Adrenal gland (tissue), 12 donors: ENCODE data around the gene UST. TPM values are rescaled to one million over a fixed set of nuclear protein-coding genes. Genes with fewer than 3 reads are reported as not detected.

Source experiments
- DNase-seq, 7 donors: peaks; one replicate each; pipeline ENCODE4 v3.0.0-alpha.2; 2019 to 2020
- H3K27ac ChIP-seq, 5 donors: fragments of 200-600 bp; sonication (generic) in 4 of 5; 1 replicate in 3 of 5; 2 replicates in 2 of 5; pipeline versions ENCODE4 v1.5.1 to v1.8.0; 2016 to 2020; ENCODE audit warnings: mild to moderate bottlenecking in 1 of 5
- H3K27me3 ChIP-seq: fragments of 200-600 bp; 2 replicates; pipeline ENCODE4 v1.8.0; 2021
- H3K36me3 ChIP-seq, 2 donors: fragments of 200-600 bp; replicated peaks in 1 of 2; 1 replicate in 1 of 2; 2 replicates in 1 of 2; pipeline versions ENCODE4 v1.5.1 to v1.8.0; 2018 to 2022
- H3K4me1 ChIP-seq, 2 donors: fragments of 200-600 bp; replicated peaks in 1 of 2; 1 replicate in 1 of 2; 2 replicates in 1 of 2; pipeline versions ENCODE4 v1.5.1 to v1.8.0; 2018 to 2021
- H3K4me3 ChIP-seq, 4 donors: fragments of 200-600 bp; sonication (generic) in 3 of 4; one replicate each; pipeline ENCODE4 v1.5.1; 2016 to 2018
- H3K9me3 ChIP-seq, 3 donors: fragments of 200-600 bp; sonication (generic) in 1 of 3; replicated peaks in 1 of 3; 1 replicate in 2 of 3; 2 replicates in 1 of 3; pipeline versions ENCODE4 v1.5.1 to v1.8.0; 2016 to 2021
- POLR2A ChIP-seq, 2 donors: fragments of 450-650 bp; IDR thresholded peaks; one replicate each; pipeline ENCODE4 v1.6.1; 2017; ENCODE audit warnings: antibody characterized with exemption in 2 of 2, mild to moderate bottlenecking in 2 of 2, moderate library complexity in 1 of 2
- WGBS, 4 donors: extraction: QIAGEN DNeasy Blood & Tissue Kit in 2 of 4; methylation state at CpG; one replicate each; pipeline versions ENCODE4 v1.1.5 to v1.1.7; 2013 to 2017; 5-methylcytosine and 5-hydroxymethylcytosine counted together
- intact Hi-C, 2 donors: fragments of 100-400 bp; cut with DNase I; formaldehyde crosslinking; loops; one replicate each; pipeline versions ENCODE4 v1.14.1 to v1.15.0; 2022 to 2023
- polyA plus RNA-seq, 3 donors: library from polyadenylated mRNA; stranded (reverse); fragments of 200-250 nt in 2 of 3; fragments of 350-450 nt in 1 of 3; fragmentation: Illumina TruSeq in 1 of 3; extraction: RNeasy Lipid Tissue Mini Kit (QIAGEN cat#74804) in 1 of 3; gene quantifications; one replicate each; pipeline ENCODE4 v1.2.3, GENCODE V29; 2013 to 2014
- total RNA-seq, 9 donors: library from RNA; depleted of rRNA in 4 of 9; stranded (reverse); fragments of >200 nt in 4 of 9; fragments of 120-200 nt in 1 of 9; fragmentation: NEBNext Ultra II Directional in 1 of 9; extraction: Animal tissue kit (Norgen Biotek cat#: 25700) in 1 of 9; gene quantifications; one replicate each; pipeline versions ENCODE4 v1.1.0 to v1.2.4, GENCODE V29; 2013 to 2023
- TF ChIP-seq, protein P1 (sequence below), 6 experiments: fragments of 450-650 bp in 4 of 6; fragments of 200-600 bp in 2 of 6; sonication (generic) in 1 of 6; IDR thresholded peaks; 1 replicate in 5 of 6; 2 replicates in 1 of 6; pipeline versions ENCODE4 v1.5.1 to v1.8.0; 2016 to 2021; ENCODE audit warnings: antibody characterized with exemption in 6 of 6, mild to moderate bottlenecking in 2 of 6, moderate library complexity in 1 of 6
- donor health status: healthy with polysubstance abuse.
- donor health status: Bipolar disorder and iron deficiency.
- donor health status: DM: yes; HTN: yes; CAD: no.
- donor health status: DM: no; HTN: no; CAD: no.
- donor health status: DM: no; HTN: no; CAD: no.
- donor health status: DM: yes; HTN: yes; CAD: no.

Gene UST
- total and polyA plus RNA-seq, 12 donors = 5.9 to 37.4 (median 18.3) TPM

- peak overlapping the region in 1 of 4 donors; percentile 39 for H3K4me3 ChIP-seq
- no peaks in the 10 kb centered on the region for H3K27me3 ChIP-seq
- TF ChIP-seq POLR2A (IDR thresholded peaks at IDR 0.05) = no peak
- TF ChIP-seq, protein P1, sequence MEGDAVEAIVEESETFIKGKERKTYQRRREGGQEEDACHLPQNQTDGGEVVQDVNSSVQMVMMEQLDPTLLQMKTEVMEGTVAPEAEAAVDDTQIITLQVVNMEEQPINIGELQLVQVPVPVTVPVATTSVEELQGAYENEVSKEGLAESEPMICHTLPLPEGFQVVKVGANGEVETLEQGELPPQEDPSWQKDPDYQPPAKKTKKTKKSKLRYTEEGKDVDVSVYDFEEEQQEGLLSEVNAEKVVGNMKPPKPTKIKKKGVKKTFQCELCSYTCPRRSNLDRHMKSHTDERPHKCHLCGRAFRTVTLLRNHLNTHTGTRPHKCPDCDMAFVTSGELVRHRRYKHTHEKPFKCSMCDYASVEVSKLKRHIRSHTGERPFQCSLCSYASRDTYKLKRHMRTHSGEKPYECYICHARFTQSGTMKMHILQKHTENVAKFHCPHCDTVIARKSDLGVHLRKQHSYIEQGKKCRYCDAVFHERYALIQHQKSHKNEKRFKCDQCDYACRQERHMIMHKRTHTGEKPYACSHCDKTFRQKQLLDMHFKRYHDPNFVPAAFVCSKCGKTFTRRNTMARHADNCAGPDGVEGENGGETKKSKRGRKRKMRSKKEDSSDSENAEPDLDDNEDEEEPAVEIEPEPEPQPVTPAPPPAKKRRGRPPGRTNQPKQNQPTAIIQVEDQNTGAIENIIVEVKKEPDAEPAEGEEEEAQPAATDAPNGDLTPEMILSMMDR (IDR thresholded peaks at IDR 0.05) = no peak
- peaks cover 0 to 11% of the 10 kb centered on the region in 2 donors for H3K4me1 ChIP-seq
- DNase-seq = no peak
- H3K9me3 ChIP-seq = no peaks in the 10 kb centered on the region
- peak overlapping the region in 1 of 5 donors; percentile 56 for H3K27ac ChIP-seq
- H3K36me3 ChIP-seq = no peaks in the 10 kb centered on the region
- 22 to 35% (median 26%) methylated on average over 2 of the region's 2 CpGs for WGBS, 4 donors
- intact Hi-C loops = no loop called here
Observed at GRCh38 chr6:148700047-148700715, 46.6 kb upstream of the UST start.

DNA sequence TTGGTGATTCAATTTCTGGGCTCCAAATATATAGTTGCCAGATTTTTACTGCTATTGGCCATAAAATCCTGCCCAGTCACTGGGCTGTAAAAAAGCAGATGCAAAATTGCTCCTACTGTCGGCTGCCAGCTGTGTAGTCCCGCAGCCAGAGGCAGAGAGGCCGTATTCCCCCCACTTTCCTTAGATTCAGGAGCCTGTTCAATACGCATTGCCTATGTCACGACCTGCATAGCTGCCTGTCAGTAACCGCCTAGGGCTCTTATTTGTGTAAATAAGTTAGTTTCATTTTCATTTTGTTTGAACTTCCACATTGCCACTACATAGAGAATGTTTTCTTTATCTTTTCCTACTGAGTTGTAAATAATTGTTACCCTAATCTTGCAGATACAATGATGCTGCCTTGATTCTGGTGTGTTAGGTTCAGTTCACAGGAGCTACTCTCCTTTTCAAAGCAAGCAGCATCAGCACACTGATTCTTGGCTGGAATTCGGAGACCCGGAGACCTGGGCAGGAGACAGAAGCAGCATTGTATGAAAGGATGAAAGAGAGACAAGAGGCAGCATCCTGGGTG, 46.0 kb upstream of the UST start:
- no peaks in the 10 kb centered on the region for H3K36me3 ChIP-seq
- no peaks in the 10 kb centered on the region for H3K27me3 ChIP-seq
- DNase-seq = peak in 6 of 7 donors; percentile 29 to 57 (median 39)
- no peaks in the 10 kb centered on the region for H3K9me3 ChIP-seq
- H3K4me3 ChIP-seq = peak overlapping the region in 2 of 4 donors; percentile 14 to 39
- H3K4me1 ChIP-seq = peaks cover 0 to 11% of the 10 kb centered on the region in 2 donors
- TF ChIP-seq, protein P1 (IDR thresholded peaks at IDR 0.05) = no peak
- TF ChIP-seq POLR2A (IDR thresholded peaks at IDR 0.05) = no peak
- peak overlapping the region in 4 of 5 donors; percentile 1 to 56 (median 8) for H3K27ac ChIP-seq
- intact Hi-C loops = no loop called here
- WGBS, 4 donors = 6 to 16% (median 12%) methylated on average over 8 of the region's 8 CpGs

- no peak for DNase-seq
- H3K9me3 ChIP-seq = no peaks in the 10 kb centered on the region
- no peaks in the 10 kb centered on the region for H3K36me3 ChIP-seq
- no peaks in the 10 kb centered on the region for H3K27me3 ChIP-seq
- peak overlapping the region in 2 of 4 donors; percentile 14 to 39 for H3K4me3 ChIP-seq
- peaks cover 0 to 11% of the 10 kb centered on the region in 2 donors for H3K4me1 ChIP-seq
- H3K27ac ChIP-seq = peak overlapping the region in 2 of 5 donors; percentile 12 to 56
- TF ChIP-seq, protein P1 (IDR thresholded peaks at IDR 0.05) = no peak
- no peak for TF ChIP-seq POLR2A (IDR thresholded peaks at IDR 0.05)
- WGBS, 4 donors = 66 to 79% (median 77%) methylated on average over 3 of the region's 3 CpGs
- intact Hi-C loops = no loop called here
Observed at GRCh38 chr6:148701375-148701774, 45.5 kb upstream of the UST start.

- Histone ChIP-seq H3K27ac (no peak overlapping the region), H3K4me1 (peaks cover 0 to 11% of the 10 kb centered on the region in 2 donors), H3K9me3 (no peaks in the 10 kb centered on the region), H3K4me3 (no peak overlapping the region), H3K27me3 (no peaks in the 10 kb centered on the region), H3K36me3 (no peaks in the 10 kb centered on the region)
- 49 to 56% (median 52%) methylated on average over 2 of the region's 2 CpGs for WGBS, 4 donors
- TF ChIP-seq POLR2A (IDR thresholded peaks at IDR 0.05) = no peak
- TF ChIP-seq, protein P1 (IDR thresholded peaks at IDR 0.05) = no peak
- intact Hi-C loops = no loop called here
- DNase-seq = no peak
Observed at GRCh38 chr6:148703900-148704299, 42.9 kb upstream of the UST start.
